Measurements from ENCODE around the gene ADAMTS17.

Gene ADAMTS17

DNA sequence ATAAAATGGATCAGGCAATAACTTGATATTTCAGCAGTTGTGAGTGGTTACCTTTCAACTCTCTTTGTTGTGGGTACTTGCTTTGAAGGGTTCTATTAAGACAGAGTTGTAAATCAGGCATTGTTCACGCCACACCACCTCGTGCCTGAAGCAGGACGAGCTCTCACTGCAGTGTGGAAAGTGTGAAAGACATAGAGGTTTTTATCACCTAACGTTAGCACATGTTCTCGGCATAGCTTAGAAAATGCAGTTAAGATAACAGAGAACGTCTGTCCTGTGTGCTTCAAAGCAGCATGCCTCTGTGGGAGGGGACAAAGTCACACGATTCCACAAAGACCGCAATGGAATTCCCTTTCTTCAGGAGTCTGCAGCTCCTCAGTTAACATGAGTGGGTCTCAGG, 7.8 kb downstream of the ADAMTS17 start:
- no peak overlapping the region for H3K27ac ChIP-seq
- TF ChIP-seq CTCF (conservative IDR thresholded peaks at IDR 0.05) = no peak

DNA sequence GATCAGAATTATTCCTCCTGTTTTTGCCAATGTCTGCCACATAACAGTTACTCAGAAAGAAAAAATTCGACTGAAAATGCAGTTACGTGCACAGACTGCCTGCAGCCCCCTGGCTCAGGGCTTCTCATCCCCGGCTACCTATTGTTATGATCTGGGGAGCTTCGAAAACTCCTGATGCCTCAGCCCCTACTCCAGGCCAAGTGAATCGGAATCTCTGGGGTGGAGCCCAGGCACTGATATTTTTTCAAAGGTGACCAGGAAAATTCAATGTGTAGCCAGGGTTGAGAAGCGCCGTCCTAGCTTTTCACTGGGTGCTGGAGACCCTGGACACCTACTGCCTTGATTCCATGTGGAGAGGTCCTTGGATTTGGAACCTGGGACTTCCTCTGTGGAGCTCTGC, 8.5 kb downstream of the ADAMTS17 start:
- no peak for TF ChIP-seq CTCF (conservative IDR thresholded peaks at IDR 0.05)
- H3K27ac ChIP-seq = no peak overlapping the region

GRCh38 chr15:100332721-100333120, 9.1 kb downstream of the ADAMTS17 start:
- no peak for TF ChIP-seq CTCF (conservative IDR thresholded peaks at IDR 0.05)
- H3K27ac ChIP-seq = no peak overlapping the region

DNA sequence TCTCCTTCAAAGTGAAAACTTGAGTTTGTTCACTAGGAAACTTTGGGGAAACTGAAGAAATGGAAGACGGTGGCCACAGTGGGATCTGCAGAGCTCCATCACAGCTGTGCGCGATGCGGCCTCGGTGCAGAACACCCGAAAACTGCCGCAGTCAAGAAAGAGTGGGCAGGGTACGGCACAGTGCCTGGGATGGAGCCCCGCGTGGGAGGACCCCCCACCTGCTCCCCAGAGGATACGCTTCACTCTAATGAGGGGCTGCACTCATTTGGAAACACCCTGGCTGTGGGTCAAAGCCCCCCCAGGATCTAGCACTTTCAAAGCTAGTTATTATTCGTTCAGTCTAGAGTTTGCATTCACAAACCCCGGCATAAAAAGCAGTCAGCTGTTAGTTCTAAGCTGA, 9.5 kb downstream of the ADAMTS17 start:
- H3K27ac ChIP-seq = no peak overlapping the region
- no peak for TF ChIP-seq CTCF (conservative IDR thresholded peaks at IDR 0.05)

DNA sequence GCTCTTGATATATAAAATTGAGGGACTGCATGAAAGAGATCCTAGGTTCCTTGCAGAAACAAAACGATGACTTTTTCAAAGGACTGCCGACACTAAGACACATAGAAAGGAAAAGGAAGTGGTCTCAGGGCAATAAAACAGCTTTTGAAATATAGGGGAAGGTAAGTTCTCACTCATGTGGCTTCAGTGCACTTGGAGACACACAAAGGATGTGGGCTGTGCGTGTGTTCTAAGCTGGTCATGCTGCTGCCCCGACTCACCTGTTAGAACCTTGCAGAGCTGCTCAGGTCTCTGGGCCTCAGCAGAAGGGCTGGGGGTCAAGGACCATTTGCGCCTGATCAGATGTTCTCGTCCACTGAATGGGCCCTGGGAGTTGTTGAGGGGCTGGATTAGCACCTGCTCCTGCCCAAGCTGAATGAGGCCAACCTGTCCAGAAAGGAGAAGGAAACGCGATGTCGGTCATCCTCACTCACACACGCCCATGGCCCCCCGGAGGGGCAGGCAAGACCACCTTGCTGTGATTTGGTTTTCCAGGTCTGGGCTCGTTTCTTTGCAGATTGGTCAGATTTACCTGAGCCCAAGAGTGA, 11.1 kb downstream of the ADAMTS17 start:
- no peak for TF ChIP-seq CTCF (conservative IDR thresholded peaks at IDR 0.05)
- no peak overlapping the region for H3K27ac ChIP-seq

DNA sequence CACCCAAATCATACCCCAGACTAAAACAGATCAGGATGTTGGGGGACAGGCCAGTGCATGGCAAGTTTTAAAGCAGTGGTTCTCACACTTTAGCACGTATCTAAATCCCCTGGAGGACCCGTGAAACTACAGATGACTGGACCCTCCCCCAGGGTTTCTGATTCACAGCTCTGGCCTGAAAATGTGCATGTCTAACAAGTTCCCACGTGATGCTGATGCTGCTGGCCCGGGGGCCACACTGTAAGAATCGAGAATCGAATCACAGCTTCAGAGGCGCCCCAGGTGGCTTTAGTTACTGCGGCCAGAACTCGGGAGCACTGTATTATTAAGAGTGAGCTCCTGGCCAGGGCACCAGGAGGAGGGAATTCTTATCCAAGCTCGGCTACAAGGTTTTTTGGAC, 11.6 kb downstream of the ADAMTS17 start:
- TF ChIP-seq CTCF (conservative IDR thresholded peaks at IDR 0.05) = no peak

DNA sequence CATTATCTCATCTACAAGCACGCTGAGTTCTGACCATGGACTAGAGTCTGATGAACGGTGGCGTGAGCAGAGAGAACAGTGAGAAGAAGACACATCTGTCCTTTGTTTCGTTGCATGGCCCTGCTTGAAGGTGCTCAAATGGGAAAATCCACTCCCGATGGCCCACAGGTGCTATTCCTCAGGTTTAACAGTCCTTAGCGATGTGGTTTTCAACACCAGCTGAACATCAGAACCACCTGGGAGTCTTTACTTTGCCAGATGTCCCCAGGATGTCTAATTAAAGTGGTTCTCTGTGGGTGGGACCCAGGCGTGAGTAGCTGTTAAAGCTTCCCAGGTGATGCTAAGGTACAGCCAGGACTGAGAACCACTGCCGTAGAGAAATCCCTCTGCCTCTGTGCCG, 13.0 kb downstream of the ADAMTS17 start:
- no peak overlapping the region for H3K27ac ChIP-seq
- TF ChIP-seq CTCF (conservative IDR thresholded peaks at IDR 0.05) = no peak

More for the DNA sequence above, 11.6 kb downstream of the ADAMTS17 start:
- H3K27ac ChIP-seq = no peak overlapping the region

Measured in VCaP (cell line).